GM06990 (cell line): ENCODE results near the gene HCFC1.

Experiments used
- DNase-seq: peaks from one replicate; pipeline ENCODE4 v3.0.0-alpha.2; 2011; ENCODE audit not compliant: insufficient read length; ENCODE audit errors: extremely low read depth
- H3K27me3 ChIP-seq: replicated peaks from 2 replicates; pipeline ENCODE4 v1.6.0; 2011; ENCODE audit warnings: low read length; ENCODE audit not compliant: control insufficient read depth, insufficient read depth
- H3K36me3 ChIP-seq: 2 replicates; pipeline ENCODE4 v1.5.1; 2011; ENCODE audit warnings: low read length; ENCODE audit not compliant: control insufficient read depth, insufficient read depth
- H3K4me3 ChIP-seq: replicated peaks from 2 replicates; pipeline ENCODE4 v1.5.1; 2011; ENCODE audit warnings: low read depth, mild to moderate bottlenecking, control low read depth, low read length
- TF ChIP-seq, protein P1 (sequence below): IDR thresholded peaks from 2 replicates; pipeline ENCODE4 v1.5.1; 2011; ENCODE audit warnings: low read length, control low read depth, mild to moderate bottlenecking, inconsistent platforms; ENCODE audit not compliant: insufficient read depth, poor library complexity, severe bottlenecking

HCFC1 gene

DNA sequence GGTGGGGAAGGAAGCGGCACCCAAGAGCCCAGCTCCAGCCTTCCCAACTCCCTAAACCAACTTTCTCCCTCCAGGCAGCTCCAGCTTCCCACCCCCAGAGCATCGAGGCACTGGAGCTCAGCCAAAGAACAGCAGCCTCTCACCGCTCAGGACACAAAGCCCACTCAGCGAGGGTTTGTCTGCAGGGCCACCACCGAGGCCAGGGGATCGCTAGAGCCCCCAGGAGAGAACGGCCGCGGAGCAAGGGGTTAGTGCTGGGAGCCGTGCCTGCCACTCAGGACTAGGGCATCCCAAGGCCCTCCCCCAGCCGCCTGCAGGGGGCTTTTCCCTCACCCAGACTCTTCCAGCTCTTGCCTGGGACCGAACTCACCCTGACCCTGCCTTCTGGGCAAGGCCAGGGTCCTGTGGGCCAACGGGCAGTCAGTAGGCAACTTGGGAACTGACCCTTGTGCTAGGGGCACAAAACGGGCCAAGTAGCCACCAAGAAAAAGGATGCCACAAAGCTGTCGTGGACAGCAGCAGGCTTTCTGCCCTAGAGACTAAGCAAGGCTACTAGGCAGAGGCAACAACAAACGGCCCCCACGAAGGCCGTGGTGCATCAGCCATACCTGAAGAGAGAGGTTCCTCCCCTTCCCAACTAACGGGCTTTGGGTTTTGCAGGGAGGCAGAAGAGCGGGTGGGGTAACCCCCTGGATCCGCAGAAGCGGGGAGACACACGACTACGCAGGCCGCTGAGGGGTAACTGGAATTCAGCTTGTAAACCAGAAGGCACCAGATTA, 2.3 kb downstream of the HCFC1 start:
- Histone ChIP-seq H3K27me3 (no peaks in the 10 kb centered on the region), H3K36me3 (peaks cover 1% of the 10 kb centered on the region; the same call in 1 of the 2 replicates), H3K4me3 (peak overlapping the region; percentile 83)
- TF ChIP-seq, protein P1, sequence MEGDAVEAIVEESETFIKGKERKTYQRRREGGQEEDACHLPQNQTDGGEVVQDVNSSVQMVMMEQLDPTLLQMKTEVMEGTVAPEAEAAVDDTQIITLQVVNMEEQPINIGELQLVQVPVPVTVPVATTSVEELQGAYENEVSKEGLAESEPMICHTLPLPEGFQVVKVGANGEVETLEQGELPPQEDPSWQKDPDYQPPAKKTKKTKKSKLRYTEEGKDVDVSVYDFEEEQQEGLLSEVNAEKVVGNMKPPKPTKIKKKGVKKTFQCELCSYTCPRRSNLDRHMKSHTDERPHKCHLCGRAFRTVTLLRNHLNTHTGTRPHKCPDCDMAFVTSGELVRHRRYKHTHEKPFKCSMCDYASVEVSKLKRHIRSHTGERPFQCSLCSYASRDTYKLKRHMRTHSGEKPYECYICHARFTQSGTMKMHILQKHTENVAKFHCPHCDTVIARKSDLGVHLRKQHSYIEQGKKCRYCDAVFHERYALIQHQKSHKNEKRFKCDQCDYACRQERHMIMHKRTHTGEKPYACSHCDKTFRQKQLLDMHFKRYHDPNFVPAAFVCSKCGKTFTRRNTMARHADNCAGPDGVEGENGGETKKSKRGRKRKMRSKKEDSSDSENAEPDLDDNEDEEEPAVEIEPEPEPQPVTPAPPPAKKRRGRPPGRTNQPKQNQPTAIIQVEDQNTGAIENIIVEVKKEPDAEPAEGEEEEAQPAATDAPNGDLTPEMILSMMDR, result no peak
- DNase-seq, result no peak

DNA sequence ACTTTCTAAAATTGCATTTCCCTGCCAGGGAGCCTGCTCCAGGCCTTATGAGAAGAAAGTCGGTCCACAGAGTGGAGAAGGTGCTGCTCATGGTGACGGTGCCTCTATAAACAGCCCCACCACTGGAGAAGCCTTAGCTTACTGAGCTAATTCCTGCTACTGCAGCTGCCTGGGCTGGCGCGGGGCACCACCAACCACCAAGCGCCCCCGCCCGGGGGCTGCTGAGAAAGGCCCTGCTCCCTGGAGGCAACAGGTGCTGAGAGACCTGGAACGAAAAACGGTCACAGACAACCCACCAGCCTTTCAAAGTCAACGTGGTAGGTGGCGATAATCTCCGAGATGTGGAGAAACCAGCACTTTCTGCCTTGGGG, 2.9 kb downstream of the HCFC1 start:
- TF ChIP-seq, protein P1, result peak; percentile 23
- DNase-seq, result no peak
- Histone ChIP-seq H3K4me3 (peak overlapping the region; percentile 83), H3K27me3 (no peaks in the 10 kb centered on the region), H3K36me3 (peaks cover 3% of the 10 kb centered on the region)

DNA sequence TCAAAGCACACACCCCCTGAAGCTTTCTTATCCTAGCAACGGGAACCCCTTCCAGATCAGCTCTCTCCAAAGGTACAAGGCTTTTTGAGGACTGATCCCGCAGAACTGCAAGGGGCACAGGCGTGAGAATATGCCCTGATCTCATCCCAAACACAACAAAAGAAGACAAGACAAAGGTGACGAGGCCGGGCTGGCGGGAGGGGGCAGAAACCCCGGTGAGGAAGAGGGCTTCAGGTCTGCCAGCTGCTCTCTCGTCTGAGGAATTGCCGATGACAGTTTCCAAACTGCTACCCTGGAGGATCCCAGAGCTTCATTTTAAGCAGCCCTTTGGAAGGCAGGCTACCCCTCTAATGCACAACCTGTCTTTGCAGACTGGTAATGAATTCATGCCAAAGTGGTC, 3.4 kb downstream of the HCFC1 start:
- H3K27me3 ChIP-seq, result no peaks in the 10 kb centered on the region
- DNase-seq, result no peak
- TF ChIP-seq, protein P1, result no peak
- H3K4me3 ChIP-seq, result peak overlapping the region; percentile 83
- peaks cover 3% of the 10 kb centered on the region for H3K36me3 ChIP-seq

DNA sequence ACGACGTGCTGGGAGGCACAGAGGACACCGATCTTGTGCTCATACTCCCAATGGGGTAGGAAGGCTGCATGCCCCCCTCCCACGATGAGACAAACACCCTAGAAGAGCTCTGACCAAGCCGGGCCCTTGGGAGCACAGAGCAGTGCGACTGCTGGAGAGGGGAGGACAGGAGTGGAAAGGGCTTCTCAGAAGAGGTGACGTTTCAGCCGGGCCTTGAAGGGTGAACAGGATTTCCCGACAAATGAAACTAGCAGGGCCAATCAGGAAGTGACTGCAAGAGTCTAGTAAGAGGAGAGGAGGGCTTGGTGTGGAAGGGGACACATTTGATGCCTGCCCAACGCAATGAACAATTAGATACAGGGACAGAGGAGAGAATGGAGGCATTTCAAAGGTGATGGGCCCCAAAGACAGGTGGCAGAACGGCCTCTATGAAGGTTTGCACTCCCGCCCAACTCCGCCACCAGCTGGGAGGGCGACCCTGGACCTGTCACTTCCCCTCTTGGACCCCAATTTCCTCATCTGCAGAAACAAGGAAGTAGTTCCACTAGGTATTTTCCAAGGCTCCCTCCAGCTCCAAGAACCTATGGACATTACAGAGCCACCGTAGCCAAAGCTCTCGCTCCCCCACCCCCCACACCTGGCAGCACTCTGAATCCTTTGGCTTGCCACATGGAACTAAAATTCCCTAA, 3.9 kb downstream of the HCFC1 start:
- peaks cover 7% of the 10 kb centered on the region for H3K36me3 ChIP-seq
- TF ChIP-seq, protein P1, result no peak
- peak; percentile 26 for DNase-seq
- H3K27me3 ChIP-seq, result no peaks in the 10 kb centered on the region
- H3K4me3 ChIP-seq, result peak overlapping the region; percentile 83

DNA sequence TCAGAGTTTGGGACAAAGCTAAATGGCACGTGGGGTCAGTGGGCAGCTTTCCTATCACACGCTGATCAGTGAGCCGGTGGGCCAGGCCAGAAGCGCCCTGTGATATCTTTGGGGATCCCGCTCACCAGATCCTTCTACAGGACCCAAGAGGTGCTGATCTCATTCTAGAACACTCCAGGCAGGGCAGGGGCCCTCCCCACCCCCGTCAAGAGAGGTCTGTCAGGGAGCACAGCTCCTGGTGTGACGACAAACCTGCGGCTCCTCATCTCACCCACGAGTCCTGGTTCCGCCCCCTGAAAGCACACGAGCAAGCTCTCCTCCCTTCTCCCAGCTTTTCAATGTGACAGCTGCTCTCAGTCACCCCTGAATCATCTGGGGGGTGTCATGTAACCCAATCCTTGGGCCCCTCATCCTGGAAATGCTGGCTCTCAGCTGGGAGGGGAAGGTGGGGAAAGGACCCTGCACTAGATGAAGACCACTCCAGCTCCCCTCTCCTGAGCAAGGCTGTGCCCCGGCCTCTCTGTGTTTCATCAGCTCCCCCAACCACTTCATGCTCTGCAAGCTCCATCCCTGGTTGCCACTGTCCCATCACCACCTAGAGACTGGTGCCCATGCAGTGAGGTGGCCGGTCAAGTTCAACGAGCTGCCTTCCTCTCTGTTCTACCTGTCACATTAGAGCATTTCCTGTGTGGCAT, 4.6 kb downstream of the HCFC1 start:
- H3K27me3 ChIP-seq, result no peaks in the 10 kb centered on the region
- no peak for DNase-seq
- peak overlapping the region; percentile 83 for H3K4me3 ChIP-seq
- TF ChIP-seq, protein P1, result no peak
- peaks cover 9% of the 10 kb centered on the region for H3K36me3 ChIP-seq
